T-helper 2 cell treated with Interferon-gamma antibody and Interleukin-4, amounts not matched to agents 100 ng/mL and 5 ng/mL, for 36 hours (primary cell): ENCODE measurements around the gene NPHP3. TPM values are rescaled to one million over a fixed set of nuclear protein-coding genes. Genes with fewer than 3 reads are reported as not detected.

Experiments used
- intact Hi-C: fragments of 100-400 bp; cut with micrococcal nuclease; formaldehyde crosslinking; loops from one replicate; pipeline ENCODE4 v1.15.1; 2023
- total RNA-seq: library from RNA; stranded (reverse); gene quantifications from 2 replicates; pipeline ENCODE4 v1.2.3, GENCODE V29; 2022

NPHP3 gene
- total RNA-seq, 1 donor from 2014 or later: 18.5 TPM

- intact Hi-C loops: no loop called here
These were observed 27.2 kb downstream of the NPHP3 start for GRCh38 chr3:132694991-132695390.

GRCh38 chr3:132690040-132690439 lies 32.2 kb downstream of the NPHP3 start:
- intact Hi-C loops: no loop called here

GRCh38 chr3:132682201-132682600 lies 40.0 kb downstream of the NPHP3 start:
- intact Hi-C loops: no loop called here

- intact Hi-C loops: no loop called here
These were observed 40.8 kb downstream of the NPHP3 start for GRCh38 chr3:132681421-132681820.

- intact Hi-C loops: no loop called here
These were observed 42.3 kb downstream of the NPHP3 start for GRCh38 chr3:132679911-132680310.

- intact Hi-C loops: no loop called here
These were observed 46.8 kb downstream of the NPHP3 start for GRCh38 chr3:132675408-132675807.

GRCh38 chr3:132669256-132669777 lies 52.9 kb downstream of the NPHP3 start:
- intact Hi-C loops: no loop called here

GRCh38 chr3:132665230-132665745 lies 56.9 kb downstream of the NPHP3 start:
- intact Hi-C loops: no loop called here

- intact Hi-C loops: loop anchor here (5.0 kb wide), 1 partner anchor 125 kb away; no protein-coding TSS in a partner anchor
These were observed 60.0 kb downstream of the NPHP3 start for GRCh38 chr3:132662212-132662611.

GRCh38 chr3:132661101-132661500 lies 61.1 kb downstream of the NPHP3 start:
- intact Hi-C loops: loop anchor here (2.0 to 5.0 kb wide), 2 partner anchors 124 to 244 kb away; partner anchors contain the start of gene DNAJC13

- intact Hi-C loops: loop anchor here (1.0 to 5.0 kb wide), 4 partner anchors 62 to 913 kb away; partner anchors contain the start of genes CDV3, DNAJC13 and NPHP3
These were observed 61.5 kb downstream of the NPHP3 start for GRCh38 chr3:132660811-132661070.

GRCh38 chr3:132660052-132660810 lies 62.0 kb downstream of the NPHP3 start, which contains the start of gene UBA5:
Gene UBA5, plus strand, starts transcription at chr3:132660329. Its CDS starts 209 bp downstream, at chr3:132660538.
- intact Hi-C loops: loop anchor here (1.0 to 5.0 kb wide), 4 partner anchors 62 to 913 kb away; partner anchors contain the start of genes CDV3, DNAJC13 and NPHP3

- intact Hi-C loops: loop anchor here (1.0 to 5.0 kb wide), 4 partner anchors 63 to 914 kb away; partner anchors contain the start of genes CDV3, DNAJC13 and NPHP3
These were observed 62.7 kb downstream of the NPHP3 start, which contains the start of gene ACAD11 for GRCh38 chr3:132659365-132660051. Gene ACAD11, minus strand, starts transcription at chr3:132659809. Its CDS starts 58 bp downstream, at chr3:132659751.

GRCh38 chr3:132659000-132659364 lies 63.2 kb downstream of the NPHP3 start:
- intact Hi-C loops: no loop called here

GRCh38 chr3:132657869-132658747 lies 64.1 kb downstream of the NPHP3 start:
- intact Hi-C loops: no loop called here

- intact Hi-C loops: no loop called here
These were observed 66.7 kb downstream of the NPHP3 start for GRCh38 chr3:132655471-132655870.

- intact Hi-C loops: no loop called here
These were observed 67.5 kb downstream of the NPHP3 start for GRCh38 chr3:132654721-132655120.

- intact Hi-C loops: no loop called here
These were observed 68.0 kb downstream of the NPHP3 start for GRCh38 chr3:132654190-132654589.

GRCh38 chr3:132652640-132653270 lies 69.5 kb downstream of the NPHP3 start:
- intact Hi-C loops: no loop called here

- intact Hi-C loops: no loop called here
These were observed 72.1 kb downstream of the NPHP3 start for GRCh38 chr3:132650153-132650552.
